ENCODE data around the gene GZF1. TPM values are rescaled to one million over a fixed set of nuclear protein-coding genes. Genes with fewer than 3 reads are reported as not detected.

Gene GZF1
- total and polyA plus RNA-seq, 10 donors = 3.3 to 17.0 (median 11.2) TPM

- DNase-seq = no peak
- intact Hi-C loops (cut with DNase I; ENCODE audit: low total_unique reads) = loop anchor here (5.0 kb wide), 1 partner anchor 649 kb away; no protein-coding TSS in a partner anchor
- peaks cover 0 to 4% (median 0%) of the 10 kb centered on the region in 8 donors for H3K9me3 ChIP-seq
- no peak overlapping the region for H3K27ac ChIP-seq
- H3K27me3 ChIP-seq (replicated peaks in 1 of 7) = no peaks in the 10 kb centered on the region
- no peak overlapping the region for H3K4me3 ChIP-seq
- no peaks in the 10 kb centered on the region for H3K36me3 ChIP-seq
- peaks cover 0 to 6% (median 0%) of the 10 kb centered on the region in 6 donors for H3K4me1 ChIP-seq
- no peak for TF ChIP-seq POLR2AphosphoS5 (IDR thresholded peaks at IDR 0.05)
- no peak for TF ChIP-seq POLR2A (IDR thresholded peaks at IDR 0.05)
- TF ChIP-seq CTCF (IDR thresholded peaks at IDR 0.05 in 8 of 11, conservative IDR thresholded peaks at IDR 0.05 in 3 of 11) = no peak
- WGBS, 5 donors = 55 to 86% (median 78%) methylated on average over 2 of the region's 2 CpGs
These were observed 20.9 kb upstream of the GZF1 start for GRCh38 chr20:23341073-23341472.

GRCh38 chr20:23343590-23343989 lies 18.4 kb upstream of the GZF1 start:
- intact Hi-C loops (cut with DNase I; ENCODE audit: low total_unique reads) = loop anchor here (5.0 kb wide), 1 partner anchor 651 kb away; no protein-coding TSS in a partner anchor

GRCh38 chr20:23344336-23344735 lies 17.6 kb upstream of the GZF1 start:
- Histone ChIP-seq H3K4me3 (no peak overlapping the region), H3K36me3 (no peaks in the 10 kb centered on the region), H3K9me3 (peaks cover 0 to 4% (median 0%) of the 10 kb centered on the region in 8 donors), H3K27ac (no peak overlapping the region), H3K27me3 (replicated peaks in 1 of 7) (no peaks in the 10 kb centered on the region), H3K4me1 (peaks cover 3 to 11% (median 5%) of the 10 kb centered on the region in 6 donors)
- intact Hi-C loops (cut with DNase I; ENCODE audit: low total_unique reads) = loop anchor here (5.0 kb wide), 1 partner anchor 652 kb away; no protein-coding TSS in a partner anchor
- TF ChIP-seq POLR2AphosphoS5 (IDR thresholded peaks at IDR 0.05) (no peak), POLR2A (IDR thresholded peaks at IDR 0.05) (no peak), CTCF (IDR thresholded peaks at IDR 0.05 in 8 of 11, conservative IDR thresholded peaks at IDR 0.05 in 3 of 11) (no peak)
- no peak for DNase-seq
- WGBS, 5 donors = 55 to 91% (median 60%) methylated on average over 3 to 5 of the region's 5 CpGs

More at GRCh38 chr20:23343590-23343989, 18.4 kb upstream of the GZF1 start:
- DNase-seq = no peak
- Histone ChIP-seq H3K36me3 (no peaks in the 10 kb centered on the region), H3K27me3 (replicated peaks in 1 of 7) (no peaks in the 10 kb centered on the region), H3K9me3 (peaks cover 0 to 4% (median 0%) of the 10 kb centered on the region in 8 donors), H3K4me1 (peaks cover 0 to 6% (median 0%) of the 10 kb centered on the region in 6 donors), H3K27ac (no peak overlapping the region), H3K4me3 (no peak overlapping the region)
- TF ChIP-seq POLR2A (IDR thresholded peaks at IDR 0.05) (no peak), CTCF (IDR thresholded peaks at IDR 0.05 in 8 of 11, conservative IDR thresholded peaks at IDR 0.05 in 3 of 11) (no peak), POLR2AphosphoS5 (IDR thresholded peaks at IDR 0.05) (no peak)
- 93 to 100% (median 100%) methylated on average over 1 of the region's 1 CpG for WGBS, 5 donors

- intact Hi-C loops (cut with DNase I; ENCODE audit: low total_unique reads) = no loop called here
- Histone ChIP-seq H3K27me3 (replicated peaks in 1 of 7) (no peaks in the 10 kb centered on the region), H3K4me3 (no peak overlapping the region), H3K9me3 (peaks cover 0 to 4% (median 0%) of the 10 kb centered on the region in 8 donors), H3K4me1 (peaks cover 5 to 13% (median 10%) of the 10 kb centered on the region in 6 donors), H3K27ac (no peak overlapping the region), H3K36me3 (no peaks in the 10 kb centered on the region)
- no peak for DNase-seq
- TF ChIP-seq POLR2A (IDR thresholded peaks at IDR 0.05) (no peak), POLR2AphosphoS5 (IDR thresholded peaks at IDR 0.05) (no peak), CTCF (IDR thresholded peaks at IDR 0.05 in 8 of 11, conservative IDR thresholded peaks at IDR 0.05 in 3 of 11) (no peak)
- WGBS, 5 donors = 88 to 98% (median 91%) methylated on average over 4 of the region's 4 CpGs
These were observed 16.0 kb upstream of the GZF1 start for GRCh38 chr20:23346002-23346401.
